Keratinocyte (primary cell): ENCODE results near the gene A4GALT. TPM values are rescaled to one million over a fixed set of nuclear protein-coding genes. Genes with fewer than 3 reads are reported as not detected.

ENCODE experiments used
- DNase-seq: peaks from one replicate; pipeline ENCODE4 v3.0.0-alpha.2; 2011; ENCODE audit warnings: low read depth, missing footprints, low spot score
- FAIRE-seq: peaks from 2 replicates; lab custom pipeline; 2011; peaks lifted over from hg19 to GRCh38; lab: Jason Lieb, UNC
- H2AFZ ChIP-seq: 2 replicates; pipeline ENCODE4 v1.6.0; 2012; ENCODE audit warnings: low read length, control low read depth, inconsistent platforms; ENCODE audit not compliant: control insufficient read depth
- H3K27ac ChIP-seq: 2 replicates; pipeline ENCODE4 v1.5.1; 2011; ENCODE audit warnings: low read length; ENCODE audit not compliant: control insufficient read depth, insufficient read depth
- H3K27me3 ChIP-seq: 3 replicates; pipeline ENCODE4 v1.6.0; 2011; ENCODE audit warnings: low read length; ENCODE audit not compliant: control insufficient read depth, insufficient read depth; ENCODE audit errors: extremely low read depth
- H3K36me3 ChIP-seq, 2 experiments: 2 replicates in 1 of 2; 3 replicates in 1 of 2; pipeline ENCODE4 v1.5.1; 2011; ENCODE audit warnings: low read length in 2 of 2, mild to moderate bottlenecking in 1 of 2; ENCODE audit not compliant: control insufficient read depth in 2 of 2, insufficient read depth in 2 of 2; ENCODE audit errors: extremely low read depth in 1 of 2
- H3K4me1 ChIP-seq: 3 replicates; pipeline ENCODE4 v1.5.1; 2011; ENCODE audit warnings: low read length; ENCODE audit not compliant: control insufficient read depth, insufficient read depth; ENCODE audit errors: extremely low read depth
- H3K4me2 ChIP-seq: 3 replicates; pipeline ENCODE4 v1.6.0; 2011; ENCODE audit warnings: low read depth, low read length; ENCODE audit not compliant: control insufficient read depth, insufficient read depth; ENCODE audit errors: extremely low read depth
- H3K4me3 ChIP-seq, 3 experiments: fragments of 200-600 bp in 1 of 3; sonication (generic) in 1 of 3; 2 replicates in 2 of 3; 3 replicates in 1 of 3; pipeline ENCODE4 v1.5.1; 2011 to 2016; ENCODE audit warnings: low read length in 3 of 3, mild to moderate bottlenecking in 3 of 3, control low read depth in 2 of 3, inconsistent platforms in 1 of 3, low read depth in 1 of 3, mixed read lengths in 1 of 3, mixed run types in 1 of 3, moderate library complexity in 1 of 3; ENCODE audit not compliant: control insufficient read depth in 2 of 3, insufficient read depth in 2 of 3; ENCODE audit errors: extremely low read depth in 1 of 3
- H3K79me2 ChIP-seq: 2 replicates; pipeline ENCODE4 v1.6.0; 2012; ENCODE audit warnings: low read length; ENCODE audit not compliant: control insufficient read depth, insufficient read depth
- H3K9ac ChIP-seq: 3 replicates; pipeline ENCODE4 v1.6.0; 2011; ENCODE audit warnings: low read length; ENCODE audit not compliant: control insufficient read depth, insufficient read depth; ENCODE audit errors: extremely low read depth
- H3K9me1 ChIP-seq: 3 replicates; pipeline ENCODE4 v1.6.0; 2011; ENCODE audit warnings: low read length; ENCODE audit not compliant: control insufficient read depth, insufficient read depth; ENCODE audit errors: extremely low read depth
- H3K9me3 ChIP-seq: 2 replicates; pipeline ENCODE4 v1.5.1; 2012; ENCODE audit warnings: low read depth, low read length; ENCODE audit not compliant: control insufficient read depth
- H4K20me1 ChIP-seq: 3 replicates; pipeline ENCODE4 v1.6.0; 2011; ENCODE audit warnings: low read length; ENCODE audit not compliant: control insufficient read depth, insufficient read depth; ENCODE audit errors: extremely low read depth
- EZH2 ChIP-seq: IDR thresholded peaks from one replicate; pipeline ENCODE4 v1.6.1; 2012; ENCODE audit warnings: inconsistent platforms, mild to moderate bottlenecking, low read length, moderate library complexity
- dilution Hi-C: fragments of 300-500 bp; cut with MboI; formaldehyde crosslinking; loops from one replicate; pipeline ENCODE4 v1.7.0; 2020; ENCODE audit warnings: low sequenced_read_pairs; ENCODE audit not compliant: extremely low pct_ligation_motif_present
- polyA plus RNA-seq, 5 experiments: library from polyadenylated mRNA; depleted of rRNA in 3 of 5; stranded (reverse) in 3 of 5; stranded (forward) in 1 of 5; unstranded in 1 of 5; fragments of >200 nt; gene quantifications; 1 replicate in 1 of 5; 2 replicates in 3 of 5; 3 replicates in 1 of 5; pipeline versions ENCODE4 v1.2.1 to v1.2.3, GENCODE V29; 2011 to 2012; ENCODE audit warnings: missing spikeins in 2 of 5, low read depth in 1 of 5, low replicate concordance in 1 of 5
- TF ChIP-seq, protein P1 (sequence below), 3 experiments: IDR thresholded peaks in 1 of 3; conservative IDR thresholded peaks in 1 of 3; optimal IDR thresholded peaks in 1 of 3; 2 replicates in 2 of 3; 3 replicates in 1 of 3; pipeline versions ENCODE3 to v1.5.1; 2011; ENCODE audit warnings: low read length in 3 of 3, mild to moderate bottlenecking in 3 of 3, moderate library complexity in 2 of 3, control low read depth in 1 of 3, inconsistent platforms in 1 of 3; ENCODE audit not compliant: insufficient read depth in 2 of 3; ENCODE audit errors: extremely low read depth in 1 of 3

A4GALT gene
- polyA plus RNA-seq, 1 donor (not counting 4 experiments of a cell fraction or from before 2014, with no cell fraction given), result 1.6 TPM

DNA sequence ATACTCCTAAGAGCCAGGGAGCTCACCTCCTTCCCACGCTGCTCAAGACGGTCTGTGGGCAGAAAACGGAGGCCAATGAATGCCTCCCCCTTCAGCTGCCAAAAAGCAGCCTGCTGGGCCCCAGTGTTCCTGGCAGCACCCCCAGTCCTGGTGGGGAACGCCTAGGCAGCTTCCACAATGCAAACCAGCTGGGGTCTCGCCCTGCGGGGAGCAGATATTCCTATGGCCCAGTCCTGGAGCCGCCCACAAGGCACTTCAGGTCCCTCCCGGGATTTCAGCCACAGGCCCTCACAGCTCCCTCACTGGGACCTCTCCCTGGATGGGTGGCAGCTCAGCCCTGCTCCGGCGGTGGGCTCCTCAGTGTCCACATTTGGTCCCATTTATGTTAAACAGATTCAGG is 29.2 kb downstream of the A4GALT start:
- H4K20me1 ChIP-seq, result no peaks in the 10 kb centered on the region
- H3K27ac ChIP-seq, result no peak overlapping the region
- no peak overlapping the region for H3K4me2 ChIP-seq
- no peaks in the 10 kb centered on the region for H3K9me3 ChIP-seq
- TF ChIP-seq, protein P1, sequence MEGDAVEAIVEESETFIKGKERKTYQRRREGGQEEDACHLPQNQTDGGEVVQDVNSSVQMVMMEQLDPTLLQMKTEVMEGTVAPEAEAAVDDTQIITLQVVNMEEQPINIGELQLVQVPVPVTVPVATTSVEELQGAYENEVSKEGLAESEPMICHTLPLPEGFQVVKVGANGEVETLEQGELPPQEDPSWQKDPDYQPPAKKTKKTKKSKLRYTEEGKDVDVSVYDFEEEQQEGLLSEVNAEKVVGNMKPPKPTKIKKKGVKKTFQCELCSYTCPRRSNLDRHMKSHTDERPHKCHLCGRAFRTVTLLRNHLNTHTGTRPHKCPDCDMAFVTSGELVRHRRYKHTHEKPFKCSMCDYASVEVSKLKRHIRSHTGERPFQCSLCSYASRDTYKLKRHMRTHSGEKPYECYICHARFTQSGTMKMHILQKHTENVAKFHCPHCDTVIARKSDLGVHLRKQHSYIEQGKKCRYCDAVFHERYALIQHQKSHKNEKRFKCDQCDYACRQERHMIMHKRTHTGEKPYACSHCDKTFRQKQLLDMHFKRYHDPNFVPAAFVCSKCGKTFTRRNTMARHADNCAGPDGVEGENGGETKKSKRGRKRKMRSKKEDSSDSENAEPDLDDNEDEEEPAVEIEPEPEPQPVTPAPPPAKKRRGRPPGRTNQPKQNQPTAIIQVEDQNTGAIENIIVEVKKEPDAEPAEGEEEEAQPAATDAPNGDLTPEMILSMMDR (optimal IDR thresholded peaks at IDR 0.05 in 1 of 3, IDR thresholded peaks at IDR 0.05 in 1 of 3, conservative IDR thresholded peaks at IDR 0.05 in 1 of 3; ENCODE audit: extremely low read depth in 1 of 3, insufficient read depth in 2 of 3, low read length in 3 of 3), result no peak
- TF ChIP-seq EZH2, result no peak
- peaks cover 3 to 5% of the 10 kb centered on the region in 2 experiments for H3K36me3 ChIP-seq
- dilution Hi-C loops, result no loop called here
- no peak overlapping the region for H2AFZ ChIP-seq
- H3K79me2 ChIP-seq, result no peaks in the 10 kb centered on the region
- FAIRE-seq (no peak), DNase-seq (no peak)
- H3K4me1 ChIP-seq, result peaks cover 33% of the 10 kb centered on the region
- H3K9me1 ChIP-seq, result no peaks in the 10 kb centered on the region
- H3K27me3 ChIP-seq, result no peaks in the 10 kb centered on the region
- H3K9ac ChIP-seq, result no peak overlapping the region
- no peak overlapping the region for H3K4me3 ChIP-seq

DNA sequence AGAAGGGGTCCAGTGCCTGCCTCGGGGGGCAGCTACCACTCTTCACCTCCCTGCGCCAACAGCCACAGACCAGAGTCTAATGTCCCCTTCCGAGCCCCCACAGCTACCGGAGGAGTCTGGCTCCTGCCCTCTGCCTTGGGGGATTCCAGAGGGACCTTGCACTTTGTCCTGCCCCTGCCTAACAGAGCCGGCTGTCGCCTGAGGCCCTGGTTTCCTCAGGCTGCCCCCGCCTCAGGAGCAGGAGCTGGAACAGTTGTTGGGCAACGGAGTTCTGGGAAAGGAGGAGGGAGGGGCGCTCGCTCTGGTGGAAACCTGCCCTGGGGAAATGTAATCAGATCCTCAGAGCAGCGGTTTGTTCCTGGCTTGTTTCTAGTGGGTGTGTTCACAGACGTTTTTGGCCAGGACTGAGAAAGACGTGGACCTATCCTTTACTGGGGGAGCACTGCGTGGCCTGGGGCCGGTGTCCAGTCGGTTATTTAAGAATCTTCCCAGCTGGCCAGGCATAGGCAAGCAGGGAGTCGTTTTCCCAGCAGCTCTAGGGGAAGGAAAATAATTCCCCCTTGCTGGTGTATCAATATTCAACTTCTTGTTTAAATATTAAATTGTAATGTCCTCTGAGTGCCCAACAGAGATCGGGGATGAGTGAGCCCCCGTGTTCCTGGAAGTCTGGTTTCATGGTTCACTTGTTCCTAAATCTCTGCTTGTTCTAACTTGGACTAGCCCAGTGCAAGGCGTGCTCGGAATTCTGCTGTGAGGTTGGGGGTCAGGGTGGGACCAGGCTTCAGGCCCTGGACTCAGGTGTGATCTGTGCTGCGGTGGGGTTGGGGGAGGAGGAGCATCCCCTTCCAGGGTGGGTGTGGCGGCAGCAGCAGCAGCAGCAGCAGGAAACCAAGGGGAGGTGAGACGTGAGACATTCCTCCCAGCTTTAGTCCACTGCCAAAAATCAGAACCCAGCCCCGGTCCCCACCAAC is 32.1 kb downstream of the A4GALT start:
- Histone ChIP-seq H2AFZ (peak overlapping the region; percentile 67), H3K4me2 (peak overlapping the region; percentile 71), H3K36me3 (no peaks in the 10 kb centered on the region), H3K4me1 (peaks cover 38% of the 10 kb centered on the region), H3K9me1 (no peaks in the 10 kb centered on the region), H3K9ac (peak overlapping the region; percentile 62), H3K79me2 (no peaks in the 10 kb centered on the region), H3K4me3 (peak overlapping the region in 2 of 3 experiments; percentile 31 to 43), H3K9me3 (no peaks in the 10 kb centered on the region), H4K20me1 (no peaks in the 10 kb centered on the region), H3K27ac (peak overlapping the region; percentile 67), H3K27me3 (no peaks in the 10 kb centered on the region)
- dilution Hi-C loops, result no loop called here
- TF ChIP-seq, protein P1 (optimal IDR thresholded peaks at IDR 0.05 in 1 of 3, IDR thresholded peaks at IDR 0.05 in 1 of 3, conservative IDR thresholded peaks at IDR 0.05 in 1 of 3; ENCODE audit: extremely low read depth in 1 of 3, insufficient read depth in 2 of 3, low read length in 3 of 3), result no peak
- no peak for TF ChIP-seq EZH2
- DNase-seq (no peak), FAIRE-seq (peak; percentile 90)
